Sigmoid colon (tissue), 7 donors: ENCODE results near the gene MAP3K3. TPM values are rescaled to one million over a fixed set of nuclear protein-coding genes. Genes with fewer than 3 reads are reported as not detected.

Experiments used
- DNase-seq: peaks from one replicate; pipeline ENCODE4 v3.0.0-alpha.2; 2019
- H3K27ac ChIP-seq, 4 donors: fragments of 200-600 bp; sonication (generic); one replicate each; pipeline ENCODE4 v1.5.1; 2016 to 2019; ENCODE audit warnings: mild to moderate bottlenecking in 1 of 4
- H3K27me3 ChIP-seq, 3 donors: fragments of 200-600 bp; sonication (generic); one replicate each; pipeline ENCODE4 v1.5.1; 2019; ENCODE audit warnings: mild to moderate bottlenecking in 1 of 3
- H3K36me3 ChIP-seq, 4 donors: fragments of 200-600 bp; sonication (generic); one replicate each; pipeline ENCODE4 v1.5.1; 2016 to 2019
- H3K4me1 ChIP-seq, 4 donors: fragments of 200-600 bp; sonication (generic); one replicate each; pipeline ENCODE4 v1.5.1; 2017 to 2019
- H3K4me3 ChIP-seq, 4 donors: fragments of 200-600 bp; sonication (generic); one replicate each; pipeline ENCODE4 v1.5.1; 2017 to 2019; ENCODE audit warnings: mild to moderate bottlenecking in 2 of 4, moderate library complexity in 1 of 4
- H3K9me3 ChIP-seq, 4 donors: fragments of 200-600 bp in 3 of 4; sonication (generic) in 3 of 4; one replicate each; pipeline versions ENCODE4 v1.5.1 to v1.6.1; 2013 to 2019
- EP300 ChIP-seq, 4 donors: sonication (generic); formaldehyde crosslinking; IDR thresholded peaks; one replicate each; pipeline ENCODE4 v1.6.1; 2017; ENCODE audit warnings: antibody characterized with exemption in 4 of 4
- POLR2A ChIP-seq, 2 donors: fragments of 450-650 bp; IDR thresholded peaks; one replicate each; pipeline ENCODE4 v1.6.1; 2016; ENCODE audit warnings: antibody characterized with exemption in 2 of 2, mild to moderate bottlenecking in 2 of 2, moderate library complexity in 2 of 2
- POLR2AphosphoS5 ChIP-seq, 4 donors: sonication (generic); formaldehyde crosslinking; IDR thresholded peaks; one replicate each; pipeline ENCODE4 v1.6.1; 2017; ENCODE audit warnings: antibody characterized with exemption in 4 of 4
- WGBS, 2 donors: extraction: QIAGEN DNeasy Blood & Tissue Kit; methylation state at CpG; one replicate each; pipeline ENCODE4 v1.1.7; 2013; 5-methylcytosine and 5-hydroxymethylcytosine counted together
- intact Hi-C: fragments of 100-400 bp; cut with DNase I; formaldehyde crosslinking; loops from one replicate; pipeline ENCODE4 v1.15.1; 2023
- polyA plus RNA-seq, 3 donors: library from polyadenylated mRNA; stranded (reverse); fragments of 200-250 nt; gene quantifications; one replicate each; pipeline ENCODE4 v1.2.3, GENCODE V29; 2013
- total RNA-seq, 4 donors: library from RNA; depleted of rRNA; stranded (reverse); fragments of >200 nt; gene quantifications; one replicate each; pipeline ENCODE4 v1.1.0, GENCODE V29; 2016
- TF ChIP-seq, protein P1 (sequence below), 4 experiments: fragments of 450-650 bp in 3 of 4; fragments of 200-600 bp in 1 of 4; IDR thresholded peaks; one replicate each; pipeline ENCODE4 v1.5.1; 2016 to 2019; ENCODE audit warnings: antibody characterized with exemption in 4 of 4, mild to moderate bottlenecking in 3 of 4, moderate library complexity in 2 of 4
- donor health status: healthy with polysubstance abuse.
- donor health status: Bipolar disorder and iron deficiency.
- donor health status: healthy.

MAP3K3 gene
- total and polyA plus RNA-seq, 7 donors = 4.4 to 68.7 (median 51.5) TPM

DNA sequence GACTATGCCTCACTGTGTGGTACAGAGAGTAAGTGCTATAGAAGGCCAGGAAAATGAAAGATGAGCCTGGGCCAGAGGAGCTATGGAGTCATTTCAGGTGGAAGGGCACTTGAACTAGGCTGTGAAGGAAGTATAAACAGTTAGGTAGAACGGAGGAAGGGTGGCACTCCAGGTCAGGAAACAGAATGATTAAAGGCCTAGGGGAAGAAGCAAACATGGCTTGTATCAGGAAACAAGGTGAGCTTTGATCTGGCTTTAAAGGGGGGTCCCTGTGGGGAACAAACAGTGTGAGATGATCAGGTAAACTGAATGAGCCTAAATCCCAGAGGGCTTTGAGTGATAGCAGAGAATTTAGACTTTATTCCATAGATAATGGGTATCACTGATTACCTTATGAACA, 16.9 kb downstream of the MAP3K3 start:
- H3K9me3 ChIP-seq = no peaks in the 10 kb centered on the region
- intact Hi-C loops = no loop called here
- WGBS, 2 donors = 16 to 30% methylated on average over 1 of the region's 1 CpG
- no peak overlapping the region for H3K4me3 ChIP-seq
- H3K4me1 ChIP-seq = peaks cover 0 to 60% (median 50%) of the 10 kb centered on the region in 4 donors
- no peak overlapping the region for H3K27ac ChIP-seq
- DNase-seq = no peak
- H3K36me3 ChIP-seq = peaks cover 6 to 46% (median 12%) of the 10 kb centered on the region in 4 donors
- TF ChIP-seq, protein P1, sequence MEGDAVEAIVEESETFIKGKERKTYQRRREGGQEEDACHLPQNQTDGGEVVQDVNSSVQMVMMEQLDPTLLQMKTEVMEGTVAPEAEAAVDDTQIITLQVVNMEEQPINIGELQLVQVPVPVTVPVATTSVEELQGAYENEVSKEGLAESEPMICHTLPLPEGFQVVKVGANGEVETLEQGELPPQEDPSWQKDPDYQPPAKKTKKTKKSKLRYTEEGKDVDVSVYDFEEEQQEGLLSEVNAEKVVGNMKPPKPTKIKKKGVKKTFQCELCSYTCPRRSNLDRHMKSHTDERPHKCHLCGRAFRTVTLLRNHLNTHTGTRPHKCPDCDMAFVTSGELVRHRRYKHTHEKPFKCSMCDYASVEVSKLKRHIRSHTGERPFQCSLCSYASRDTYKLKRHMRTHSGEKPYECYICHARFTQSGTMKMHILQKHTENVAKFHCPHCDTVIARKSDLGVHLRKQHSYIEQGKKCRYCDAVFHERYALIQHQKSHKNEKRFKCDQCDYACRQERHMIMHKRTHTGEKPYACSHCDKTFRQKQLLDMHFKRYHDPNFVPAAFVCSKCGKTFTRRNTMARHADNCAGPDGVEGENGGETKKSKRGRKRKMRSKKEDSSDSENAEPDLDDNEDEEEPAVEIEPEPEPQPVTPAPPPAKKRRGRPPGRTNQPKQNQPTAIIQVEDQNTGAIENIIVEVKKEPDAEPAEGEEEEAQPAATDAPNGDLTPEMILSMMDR (IDR thresholded peaks at IDR 0.05) = no peak
- TF ChIP-seq POLR2A (IDR thresholded peaks at IDR 0.05) = no peak
- TF ChIP-seq POLR2AphosphoS5 (IDR thresholded peaks at IDR 0.05) = no peak
- TF ChIP-seq EP300 (IDR thresholded peaks at IDR 0.05) = no peak
- no peaks in the 10 kb centered on the region for H3K27me3 ChIP-seq

DNA sequence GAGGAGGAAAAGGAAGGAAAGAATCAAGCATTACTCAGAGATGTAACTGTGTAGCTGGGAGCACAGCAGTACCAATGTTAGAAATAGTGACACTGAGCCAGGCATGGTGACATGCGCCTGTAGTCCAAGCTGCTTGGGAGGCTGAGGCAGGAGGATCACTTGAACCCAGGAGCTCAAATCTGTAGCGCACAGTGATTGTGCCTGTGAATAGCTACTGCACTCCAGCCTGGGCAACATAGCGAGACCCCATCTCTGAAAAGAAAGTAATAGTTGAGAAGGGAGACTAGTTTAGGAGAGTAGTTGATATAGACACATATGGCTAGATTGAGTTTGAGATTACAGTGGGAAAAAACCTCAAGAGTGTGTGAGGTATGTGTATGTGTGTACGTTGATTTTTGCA, 17.8 kb downstream of the MAP3K3 start:
- Histone ChIP-seq H3K4me3 (no peak overlapping the region), H3K27ac (no peak overlapping the region), H3K4me1 (peaks cover 0 to 50% (median 42%) of the 10 kb centered on the region in 4 donors), H3K36me3 (peaks cover 6 to 38% (median 13%) of the 10 kb centered on the region in 4 donors), H3K9me3 (no peaks in the 10 kb centered on the region), H3K27me3 (no peaks in the 10 kb centered on the region)
- WGBS, 2 donors = 86 to 97% methylated on average over 4 of the region's 4 CpGs
- TF ChIP-seq POLR2AphosphoS5 (IDR thresholded peaks at IDR 0.05) (no peak), EP300 (IDR thresholded peaks at IDR 0.05) (no peak), POLR2A (IDR thresholded peaks at IDR 0.05) (no peak)
- TF ChIP-seq, protein P1 (IDR thresholded peaks at IDR 0.05) = no peak
- intact Hi-C loops = no loop called here
- no peak for DNase-seq

DNA sequence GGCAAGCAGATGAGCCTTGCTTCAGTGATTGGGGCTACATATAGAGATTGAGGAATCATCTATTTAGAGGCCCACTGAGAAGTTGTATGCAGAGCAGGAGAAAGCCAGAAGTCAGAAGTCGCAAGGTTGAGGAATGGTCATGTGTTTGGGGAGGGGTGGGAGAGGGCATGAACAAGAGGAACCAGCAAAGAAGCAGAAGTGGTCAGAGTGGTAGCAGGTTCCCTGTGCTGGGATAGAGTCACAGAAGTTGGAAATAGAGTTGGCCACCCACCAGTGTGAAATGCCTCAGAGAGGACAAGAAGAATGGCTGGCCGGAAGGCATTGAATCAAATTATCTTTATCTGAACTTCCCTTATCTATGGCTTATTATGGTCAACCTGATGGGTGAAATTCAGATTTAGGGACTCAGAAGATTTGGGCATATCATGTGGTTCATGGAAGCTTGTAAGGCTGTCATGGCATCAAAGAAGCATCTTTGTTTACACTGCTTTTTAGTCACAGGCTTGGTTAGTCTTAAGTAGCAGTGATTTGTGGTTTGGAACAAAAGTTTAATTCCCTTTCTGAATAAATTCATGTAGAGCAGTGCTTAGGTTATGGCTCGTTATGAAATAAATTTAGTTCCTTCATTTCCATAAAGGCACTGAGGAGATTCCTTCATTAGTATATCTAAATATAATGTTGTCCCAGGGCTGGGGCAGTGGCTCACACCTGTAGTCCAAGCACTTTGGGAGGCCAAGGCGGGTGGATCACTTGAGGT, 19.7 kb downstream of the MAP3K3 start:
- H3K36me3 ChIP-seq = peaks cover 0 to 39% (median 10%) of the 10 kb centered on the region in 4 donors
- no peaks in the 10 kb centered on the region for H3K27me3 ChIP-seq
- no peaks in the 10 kb centered on the region for H3K9me3 ChIP-seq
- intact Hi-C loops = no loop called here
- peaks cover 0 to 50% (median 38%) of the 10 kb centered on the region in 4 donors for H3K4me1 ChIP-seq
- no peak overlapping the region for H3K4me3 ChIP-seq
- DNase-seq = no peak
- no peak overlapping the region for H3K27ac ChIP-seq
- 85 to 91% methylated on average over 4 of the region's 4 CpGs for WGBS, 2 donors
- TF ChIP-seq, protein P1 (IDR thresholded peaks at IDR 0.05) = no peak
- TF ChIP-seq POLR2A (IDR thresholded peaks at IDR 0.05) = no peak
- TF ChIP-seq EP300 (IDR thresholded peaks at IDR 0.05) = no peak
- no peak for TF ChIP-seq POLR2AphosphoS5 (IDR thresholded peaks at IDR 0.05)

DNA sequence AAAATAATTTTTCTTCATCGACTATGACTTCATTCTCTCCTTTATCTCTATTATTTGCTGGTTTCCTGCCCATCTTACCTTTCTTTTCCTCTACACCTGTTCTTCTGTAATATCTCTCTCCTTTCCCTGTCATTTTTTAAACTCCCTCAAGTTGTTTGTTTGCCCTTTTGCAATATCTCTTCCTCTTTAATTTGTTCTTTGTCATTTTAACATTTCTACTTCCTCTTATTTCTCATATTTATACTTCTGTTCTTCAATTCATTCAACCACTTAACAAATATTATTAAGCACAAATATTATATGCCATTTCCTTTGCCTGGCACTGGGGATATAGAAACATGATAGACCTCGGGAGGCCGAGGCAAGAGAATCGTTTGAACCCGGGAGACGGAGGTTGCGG, 22.6 kb downstream of the MAP3K3 start:
- peaks cover 0 to 38% (median 26%) of the 10 kb centered on the region in 4 donors for H3K4me1 ChIP-seq
- TF ChIP-seq POLR2A (IDR thresholded peaks at IDR 0.05) (no peak), EP300 (IDR thresholded peaks at IDR 0.05) (no peak), POLR2AphosphoS5 (IDR thresholded peaks at IDR 0.05) (no peak)
- TF ChIP-seq, protein P1 (IDR thresholded peaks at IDR 0.05) = no peak
- no peak overlapping the region for H3K27ac ChIP-seq
- H3K27me3 ChIP-seq = no peaks in the 10 kb centered on the region
- H3K4me3 ChIP-seq = no peak overlapping the region
- peaks cover 0 to 34% (median 10%) of the 10 kb centered on the region in 4 donors for H3K36me3 ChIP-seq
- intact Hi-C loops = no loop called here
- no peaks in the 10 kb centered on the region for H3K9me3 ChIP-seq
- 96% methylated on average over 7 of the region's 7 CpGs for WGBS, 2 donors
- no peak for DNase-seq
